Fibroblast of villous mesenchyme (primary cell): Measurements from ENCODE around the gene IL13. TPM values are rescaled to one million over a fixed set of nuclear protein-coding genes. Genes with fewer than 3 reads are reported as not detected.

Source experiments
- DNase-seq: peaks from one replicate; pipeline ENCODE4 v3.0.0-alpha.2; 2010; ENCODE audit warnings: low read depth
- H3K4me3 ChIP-seq: 2 replicates; pipeline ENCODE4 v1.5.1; 2011; ENCODE audit warnings: low read depth, mild to moderate bottlenecking, low read length
- CTCF ChIP-seq: IDR thresholded peaks from 2 replicates; pipeline ENCODE4 v1.5.1; 2012; ENCODE audit warnings: low read depth, mild to moderate bottlenecking, low read length; ENCODE audit not compliant: insufficient read depth
- total RNA-seq: library from RNA; depleted of rRNA; stranded (reverse); fragments of >200 nt; gene quantifications from 2 replicates; pipeline ENCODE4 v1.2.3, GENCODE V29; 2012

Gene IL13
- total RNA-seq, 1 donor: not detected

GRCh38 chr5:132684491-132684890, 26.5 kb downstream of the IL13 start:
- DNase-seq: no peak
- no peak for TF ChIP-seq CTCF
- H3K4me3 ChIP-seq: no peak overlapping the region

- no peak overlapping the region for H3K4me3 ChIP-seq
- DNase-seq: no peak
- TF ChIP-seq CTCF: no peak
These were observed 27.1 kb downstream of the IL13 start for GRCh38 chr5:132684922-132685720.

GRCh38 chr5:132686193-132686592, 28.2 kb downstream of the IL13 start:
- H3K4me3 ChIP-seq: no peak overlapping the region
- TF ChIP-seq CTCF: no peak
- no peak for DNase-seq

DNA sequence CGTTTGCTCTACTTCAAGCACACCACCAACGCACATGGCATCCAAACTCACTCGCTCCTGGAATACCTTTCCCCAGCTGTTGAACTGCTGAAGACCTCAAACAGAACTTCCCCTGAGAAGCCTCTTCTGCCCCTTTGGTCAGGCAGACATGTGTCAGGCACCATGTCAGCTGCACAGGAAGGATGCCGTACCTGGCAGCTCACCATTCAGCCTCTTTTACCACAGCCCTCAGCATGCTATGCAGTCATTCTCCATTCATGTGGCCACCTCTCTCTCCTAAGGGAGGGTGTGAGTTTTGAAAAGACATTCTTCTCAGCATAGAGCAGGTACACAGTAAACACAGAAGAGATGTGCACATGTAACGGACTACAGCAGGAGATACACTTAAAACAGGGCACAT, 30.0 kb downstream of the IL13 start:
- DNase-seq: no peak
- no peak for TF ChIP-seq CTCF
- no peak overlapping the region for H3K4me3 ChIP-seq

DNA sequence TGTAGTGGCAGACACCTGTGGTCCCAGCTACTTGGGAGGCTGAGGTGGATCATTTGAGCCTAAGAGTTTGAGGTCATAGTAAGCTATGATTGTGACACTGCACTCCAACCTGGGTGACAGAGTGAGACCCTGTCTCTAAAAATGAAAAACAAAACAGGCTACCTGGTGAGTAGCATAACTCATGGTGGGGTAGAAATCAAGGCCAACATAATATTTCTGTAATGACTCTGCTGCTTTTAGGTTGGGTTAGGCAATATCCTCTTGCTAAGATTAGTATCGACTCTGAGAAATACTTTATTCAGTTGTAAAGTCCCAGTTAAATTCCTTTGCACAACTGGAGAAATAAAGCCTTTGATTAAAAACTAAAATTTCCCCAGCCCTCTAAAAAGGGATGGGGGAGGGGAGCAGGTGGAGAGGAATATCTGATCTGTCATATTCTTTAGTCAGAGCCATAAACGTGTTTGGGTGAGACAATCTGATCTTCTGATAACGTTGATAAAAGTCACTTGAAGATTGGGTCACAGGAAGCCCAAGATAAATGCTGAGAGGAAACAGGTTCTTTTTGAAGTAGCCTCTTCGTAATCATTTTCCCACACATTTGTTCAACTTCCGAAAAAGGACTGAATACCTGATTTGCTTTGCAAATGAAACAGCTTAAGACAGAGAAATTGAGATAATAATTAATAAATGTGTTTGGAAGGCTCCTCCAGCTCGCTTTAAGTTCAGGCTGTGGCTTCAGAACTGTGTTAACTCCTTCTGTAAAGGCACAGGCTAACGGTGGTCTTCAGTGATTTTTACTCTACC, 30.8 kb downstream of the IL13 start:
- H3K4me3 ChIP-seq: no peak overlapping the region
- no peak for TF ChIP-seq CTCF
- no peak for DNase-seq

- H3K4me3 ChIP-seq: no peak overlapping the region
- no peak for TF ChIP-seq CTCF
- DNase-seq: no peak
These were observed 31.5 kb downstream of the IL13 start for GRCh38 chr5:132689513-132689912.
